ENCODE results near the gene CALML4.

GRCh38 chr15:68224546-68225250, 19.6 kb upstream of the CALML4 start:
- TF ChIP-seq CTCF (IDR thresholded peaks at IDR 0.05) (no peak), POLR2A (IDR thresholded peaks at IDR 0.05) (no peak), POLR2AphosphoS5 (IDR thresholded peaks at IDR 0.05) (no peak)
